IMR-90 (cell line): ENCODE measurements around the gene SGPL1. TPM values are rescaled to one million over a fixed set of nuclear protein-coding genes. Genes with fewer than 3 reads are reported as not detected.

ENCODE experiments used
- ATAC-seq: fragments of 200-7000 bp; cut with Tn5 transposase; 2 replicates; pipeline ENCODE4 v1.9.1; 2020; ENCODE audit warnings: low read depth, mild to moderate bottlenecking, moderate library complexity
- BruUV-seq: library from RNA; stranded (reverse); fragments of 400-500 nt; replicated peaks from 2 replicates; lab custom pipeline; 2021; lab: Mats Ljungman, UMichigan
- CTCF ChIA-PET: fragments of 300-600 bp; formaldehyde crosslinking; extraction: SDS; loops from one replicate; lab custom pipeline; 2021; ENCODE audit warnings: antibody characterized with exemption; lab: Yijun Ruan, JAX
- POLR2A ChIA-PET: fragments of 300-600 bp; sonication (Branson Sonifier 250); formaldehyde crosslinking; loops from one replicate; lab custom pipeline; 2022; ENCODE audit warnings: antibody characterized with exemption; ENCODE audit not compliant: unreplicated experiment; lab: Charles Lee
- DNase-seq: peaks from one replicate; pipeline ENCODE4 v3.0.0; 2013
- H2AFZ ChIP-seq: replicated peaks from 2 replicates; pipeline ENCODE3; 2013; ENCODE audit warnings: low read length, mild to moderate bottlenecking; ENCODE audit not compliant: poor library complexity
- H2AK5ac ChIP-seq: 2 replicates; pipeline ENCODE4 v1.6.1; 2013; ENCODE audit warnings: low read depth, low read length, inconsistent platforms
- H2AK9ac ChIP-seq: replicated peaks from 2 replicates; pipeline ENCODE3; 2013; ENCODE audit warnings: mild to moderate bottlenecking, low read depth, low read length, moderate library complexity; ENCODE audit not compliant: poor library complexity
- H2BK120ac ChIP-seq: 2 replicates; pipeline ENCODE4 v1.6.1; 2013; ENCODE audit warnings: low read depth, low read length, inconsistent platforms
- H2BK15ac ChIP-seq: 3 replicates; pipeline ENCODE4 v1.6.1; 2013; ENCODE audit warnings: low read depth, low read length, inconsistent platforms
- H2BK20ac ChIP-seq: 2 replicates; pipeline ENCODE4 v1.6.1; 2013; ENCODE audit warnings: low read depth, mild to moderate bottlenecking, inconsistent platforms, low read length, moderate library complexity
- H2BK5ac ChIP-seq: 2 replicates; pipeline ENCODE4 v1.6.1; 2013; ENCODE audit warnings: mild to moderate bottlenecking, low read depth, low read length, inconsistent platforms; ENCODE audit not compliant: poor library complexity, severe bottlenecking
- H3K14ac ChIP-seq: replicated peaks from 2 replicates; pipeline ENCODE4 v1.6.1; 2013; ENCODE audit warnings: low read depth, low read length, inconsistent platforms
- H3K18ac ChIP-seq: 2 replicates; pipeline ENCODE4 v1.6.1; 2013; ENCODE audit warnings: low read depth, low read length, control low read depth
- H3K23ac ChIP-seq: 2 replicates; pipeline ENCODE4 v1.6.1; 2013; ENCODE audit warnings: low read depth, low read length, inconsistent platforms
- H3K27ac ChIP-seq: 2 replicates; pipeline ENCODE4 v1.5.1; 2013; ENCODE audit warnings: mild to moderate bottlenecking, control low read depth, low read length; ENCODE audit not compliant: insufficient read depth
- H3K27me3 ChIP-seq: 2 replicates; pipeline ENCODE4 v1.6.1; 2013; ENCODE audit warnings: low read length; ENCODE audit not compliant: control insufficient read depth, insufficient read depth
- H3K36me3 ChIP-seq: 2 replicates; pipeline ENCODE4 v1.6.1; 2013; ENCODE audit warnings: low read length, mixed read lengths; ENCODE audit not compliant: control insufficient read depth, insufficient read depth
- H3K4ac ChIP-seq: 2 replicates; pipeline ENCODE4 v1.6.1; 2013; ENCODE audit warnings: low read depth, low read length, inconsistent platforms
- H3K4me1 ChIP-seq: 2 replicates; pipeline ENCODE4 v1.6.1; 2013; ENCODE audit warnings: low read length, mixed read lengths; ENCODE audit not compliant: control insufficient read depth, insufficient read depth
- H3K4me2 ChIP-seq: 2 replicates; pipeline ENCODE4 v1.6.1; 2013; ENCODE audit warnings: low read depth, mild to moderate bottlenecking, control low read depth, low read length, moderate library complexity
- H3K4me3 ChIP-seq: 2 replicates; pipeline ENCODE4 v1.5.1; 2013; ENCODE audit warnings: low read depth, mild to moderate bottlenecking, control low read depth, low read length, moderate library complexity; ENCODE audit not compliant: insufficient read depth
- H3K56ac ChIP-seq: 2 replicates; pipeline ENCODE4 v1.6.1; 2013; ENCODE audit warnings: low read length, inconsistent platforms; ENCODE audit not compliant: insufficient read depth; ENCODE audit errors: extremely low read depth
- H3K79me1 ChIP-seq, 2 experiments: 2 replicates each; pipeline ENCODE4 v1.6.1; 2013; ENCODE audit warnings: low read length in 2 of 2, inconsistent platforms in 1 of 2, low read depth in 1 of 2
- H3K9ac ChIP-seq: 2 replicates; pipeline ENCODE4 v1.6.1; 2013; ENCODE audit warnings: low read depth, low read length, control low read depth
- H3K9me1 ChIP-seq: 2 replicates; pipeline ENCODE4 v1.6.1; 2013; ENCODE audit warnings: low read length, inconsistent platforms; ENCODE audit not compliant: insufficient read depth
- H3K9me3 ChIP-seq: 2 replicates; pipeline ENCODE4 v1.6.1; 2013; ENCODE audit warnings: low read length; ENCODE audit not compliant: control insufficient read depth, insufficient read depth
- H4K20me1 ChIP-seq: 2 replicates; pipeline ENCODE4 v1.6.1; 2013; ENCODE audit warnings: low read length, inconsistent platforms; ENCODE audit not compliant: insufficient read depth
- H4K5ac ChIP-seq: 2 replicates; pipeline ENCODE4 v1.6.1; 2013; ENCODE audit warnings: mild to moderate bottlenecking, low read depth, low read length, control low read depth
- H4K8ac ChIP-seq, 2 experiments: 2 replicates each; pipeline ENCODE4 v1.6.1; 2013; ENCODE audit warnings: low read depth in 2 of 2, low read length in 2 of 2, control low read depth in 1 of 2, inconsistent platforms in 1 of 2
- H4K91ac ChIP-seq: 2 replicates; pipeline ENCODE4 v1.6.1; 2013; ENCODE audit warnings: low read depth, low read length, inconsistent platforms; ENCODE audit not compliant: insufficient read depth
- BHLHE40 ChIP-seq: fragments of 150-350 bp; IDR thresholded peaks from 2 replicates; pipeline ENCODE4 v1.6.1; 2016; ENCODE audit warnings: mild to moderate bottlenecking, low read depth, low read length
- CEBPB ChIP-seq: IDR thresholded peaks from 2 replicates; pipeline ENCODE4 v1.6.1; 2012; ENCODE audit warnings: low read depth, low read length, improper control_type of control experiment
- CHD1 ChIP-seq: IDR thresholded peaks from 2 replicates; pipeline ENCODE4 v1.6.1; 2012; ENCODE audit warnings: low read depth, low read length, improper control_type of control experiment
- CTCF ChIP-seq: conservative IDR thresholded peaks from 2 replicates; pipeline ENCODE4 v1.5.1; 2012; ENCODE audit warnings: mild to moderate bottlenecking, low read depth, low read length, improper control_type of control experiment
- ELK1 ChIP-seq: fragments of 150-350 bp; IDR thresholded peaks from 2 replicates; pipeline ENCODE4 v1.6.1; 2016; ENCODE audit warnings: low read depth, mild to moderate bottlenecking, low read length, moderate library complexity, borderline replicate concordance
- FOS ChIP-seq: fragments of 150-350 bp; IDR thresholded peaks from 2 replicates; pipeline ENCODE4 v1.6.1; 2016; ENCODE audit warnings: low read depth, low read length
- MAZ ChIP-seq: IDR thresholded peaks from 2 replicates; pipeline ENCODE4 v1.6.1; 2012; ENCODE audit warnings: low read depth, mild to moderate bottlenecking, low read length, improper control_type of control experiment, moderate library complexity, borderline replicate concordance
- MXI1 ChIP-seq: IDR thresholded peaks from 2 replicates; pipeline ENCODE4 v1.6.1; 2012; ENCODE audit warnings: low read depth, mild to moderate bottlenecking, low read length, moderate library complexity, borderline replicate concordance
- NFE2L2 ChIP-seq: fragments of 150-350 bp; IDR thresholded peaks from 2 replicates; pipeline ENCODE4 v1.6.1; 2016; ENCODE audit warnings: low read depth, mild to moderate bottlenecking, low read length
- POLR2A ChIP-seq: IDR thresholded peaks from 2 replicates; pipeline ENCODE4 v1.6.1; 2012; ENCODE audit warnings: mild to moderate bottlenecking, low read depth, low read length
- RAD21 ChIP-seq: IDR thresholded peaks from 2 replicates; pipeline ENCODE4 v1.6.1; 2012; ENCODE audit warnings: low read length, improper control_type of control experiment
- RCOR1 ChIP-seq: IDR thresholded peaks from 2 replicates; pipeline ENCODE4 v1.6.1; 2012; ENCODE audit warnings: mild to moderate bottlenecking, low read length, improper control_type of control experiment; ENCODE audit not compliant: insufficient replicate concordance
- RFX5 ChIP-seq: IDR thresholded peaks from 2 replicates; pipeline ENCODE4 v1.8.0; 2012; ENCODE audit warnings: low read depth, mild to moderate bottlenecking, low read length, moderate library complexity
- SMC3 ChIP-seq: fragments of 150-350 bp; IDR thresholded peaks from 2 replicates; pipeline ENCODE4 v1.6.1; 2016; ENCODE audit warnings: low read depth, mild to moderate bottlenecking, antibody characterized with exemption, low read length, moderate library complexity
- USF2 ChIP-seq: fragments of 150-350 bp; IDR thresholded peaks from 2 replicates; pipeline ENCODE4 v1.6.1; 2017; ENCODE audit warnings: mild to moderate bottlenecking, antibody characterized with exemption, low read length, low read depth
- WGBS, 2 experiments: methylation state at CpG; one replicate each; pipeline versions ENCODE4 v1.1.5 to v1.1.7; 2013; ENCODE audit warnings: missing lambda C conversion rate in 2 of 2; ENCODE audit not compliant: insufficient read length in 1 of 2; ENCODE audit errors: extremely low coverage in 2 of 2; 5-methylcytosine and 5-hydroxymethylcytosine counted together
- dilution Hi-C: fragments of 300-500 bp; cut with HindIII; formaldehyde crosslinking; loops from one replicate; pipeline ENCODE4 v1.14.3; 2018; ENCODE audit warnings: low sequenced_read_pairs; ENCODE audit not compliant: unreplicated experiment
- in situ Hi-C: fragments of 300-500 bp; cut with MboI; formaldehyde crosslinking; loops from 3 replicates; pipeline ENCODE4 v1.14.3; 2019; ENCODE audit warnings: low sequenced_read_pairs, inconsistent platforms, mixed read lengths
- intact Hi-C: fragments of 100-400 bp; cut with micrococcal nuclease; formaldehyde crosslinking; loops from 2 replicates; pipeline ENCODE4 v1.10.0; 2022
- polyA plus RNA-seq, 3 experiments: library from polyadenylated mRNA; depleted of rRNA; stranded (reverse); fragments of >200 nt; gene quantifications; 2 replicates each; pipeline ENCODE4 v1.2.3, GENCODE V29; 2012; ENCODE audit warnings: low replicate concordance in 1 of 3
- total RNA-seq: library from RNA; depleted of rRNA; stranded (reverse); fragments of >200 nt; gene quantifications from 2 replicates; pipeline ENCODE4 v1.2.3, GENCODE V29; 2012

The SGPL1 gene
- total and polyA plus RNA-seq, 2 of the 4 experiments (the other 2 are of a cell fraction): 12.2 to 26.7 TPM

- dilution Hi-C loops (no loop called here), intact Hi-C loops (no loop called here), in situ Hi-C loops (no loop called here)
- WGBS, 2 experiments: 80% methylated on average over 1 of the region's 1 CpG; no CpG with 5 or more reads in 1 of the 2 experiments
- no peak overlapping the region for H3K14ac ChIP-seq
- CTCF ChIA-PET: interaction anchor here (3.6 kb wide), 1 partner anchor 62 kb away, joined by 15 read pairs; the partner anchor contains the start of gene SGPL1
- H3K9me1 ChIP-seq: no peaks in the 10 kb centered on the region
- H3K18ac ChIP-seq: no peak overlapping the region
- H3K4ac ChIP-seq: no peak overlapping the region
- H2BK15ac ChIP-seq: no peak overlapping the region
- no peak overlapping the region for H3K4me2 ChIP-seq
- peaks cover 28% of the 10 kb centered on the region for H3K36me3 ChIP-seq
- no peak overlapping the region for H4K91ac ChIP-seq
- H2BK5ac ChIP-seq: no peak overlapping the region
- no peak overlapping the region for H2AK5ac ChIP-seq
- no peak overlapping the region for H3K4me3 ChIP-seq
- H3K9ac ChIP-seq: no peak overlapping the region
- no peak overlapping the region for H2AFZ ChIP-seq
- no peak overlapping the region for H2AK9ac ChIP-seq
- H3K27ac ChIP-seq: no peak overlapping the region
- H3K23ac ChIP-seq: no peak overlapping the region
- BruUV-seq: no TSS peak
- H2BK120ac ChIP-seq: no peak overlapping the region
- H4K20me1 ChIP-seq: 0 out of 2 replicates have a peak, but pooled peaks cover 5% of the 10 kb centered on the region
- POLR2A ChIA-PET: no interaction called here
- no peak overlapping the region for H4K5ac ChIP-seq
- no peaks in the 10 kb centered on the region for H3K79me1 ChIP-seq
- H3K9me3 ChIP-seq: no peaks in the 10 kb centered on the region
- no peak overlapping the region for H3K56ac ChIP-seq
- H3K27me3 ChIP-seq: no peaks in the 10 kb centered on the region
- H2BK20ac ChIP-seq: no peak overlapping the region
- TF ChIP-seq FOS (no peak), RFX5 (no peak), SMC3 (no peak), NFE2L2 (no peak), USF2 (no peak), MXI1 (no peak), CTCF (no peak), POLR2A (no peak), RAD21 (no peak), CEBPB (no peak), CHD1 (no peak), BHLHE40 (no peak), RCOR1 (no peak), MAZ (no peak), ELK1 (no peak)
- DNase-seq: no peak
- no peaks in the 10 kb centered on the region for H3K4me1 ChIP-seq
- H4K8ac ChIP-seq: no peak overlapping the region
- ATAC-seq: no peak
These were observed 63.5 kb downstream of the SGPL1 start for GRCh38 chr10:70879207-70879606.
